GM12891 (cell line): ENCODE results near the gene STX11.

Experiments used
- PAX5 ChIP-seq: IDR thresholded peaks from 2 replicates; pipeline ENCODE4 v1.6.1; 2011; ENCODE audit warnings: low read length, moderate library complexity, mild to moderate bottlenecking; ENCODE audit not compliant: insufficient read depth, severe bottlenecking
- POLR2A ChIP-seq: IDR thresholded peaks from 2 replicates; pipeline ENCODE4 v1.6.1; 2011; ENCODE audit warnings: low read depth, low read length, control low read depth
- POLR2AphosphoS5 ChIP-seq: IDR thresholded peaks from 2 replicates; pipeline ENCODE4 v1.6.1; 2011; ENCODE audit warnings: low read depth, low read length, control low read depth
- POU2F2 ChIP-seq: IDR thresholded peaks from 2 replicates; pipeline ENCODE4 v1.6.1; 2011; ENCODE audit warnings: low read depth, mild to moderate bottlenecking, control low read depth, low read length, moderate library complexity
- TAF1 ChIP-seq: IDR thresholded peaks from 2 replicates; pipeline ENCODE4 v1.6.1; 2011; ENCODE audit warnings: low read depth, low read length, control low read depth

DNA sequence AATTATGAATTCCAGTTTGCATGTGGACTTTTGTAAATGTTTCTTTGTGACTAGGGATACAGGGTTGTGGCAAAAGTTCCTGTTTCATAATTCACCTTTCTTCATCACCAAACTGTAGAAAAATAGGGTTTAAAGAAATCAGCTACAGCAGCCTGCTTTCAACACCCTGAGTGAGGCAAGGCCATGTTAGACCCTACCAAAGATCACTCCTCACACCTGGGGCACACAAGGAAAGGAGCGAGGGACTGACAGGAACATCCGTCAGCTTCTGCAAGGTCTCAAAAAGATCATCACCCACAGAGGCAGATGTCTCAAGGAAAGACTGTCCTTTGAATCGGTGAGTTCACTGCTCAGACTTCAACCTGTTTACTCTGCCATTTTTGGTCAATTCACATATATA, 10.5 kb upstream of the STX11 start:
- TF ChIP-seq TAF1 (no peak), POLR2AphosphoS5 (no peak), POLR2A (no peak), PAX5 (no peak), POU2F2 (no peak)
